K562 (cell line): Measurements from ENCODE around the gene CBX8. TPM values are rescaled to one million over a fixed set of nuclear protein-coding genes. Genes with fewer than 3 reads are reported as not detected.

Experiments
- ELF1 ChIP-seq: fragments of 200-800 bp; sonication (Bioruptor generic); IDR thresholded peaks from 2 replicates; pipeline ENCODE4 v1.6.1; 2016; ENCODE audit warnings: missing genetic modification characterization, missing compliant biosample characterization
- IFI16 ChIP-seq: fragments of 250-450 bp; sonication (Bioruptor Pico); IDR thresholded peaks from 2 replicates; pipeline ENCODE4 v2.1.2; 2022; ENCODE audit warnings: mild to moderate bottlenecking, inconsistent platforms
- ZNF551 ChIP-seq: fragments of 250-450 bp; sonication (Bioruptor Pico); IDR thresholded peaks from 2 replicates; pipeline ENCODE4 v1.5.0; 2021; ENCODE audit warnings: mild to moderate bottlenecking, moderate library complexity
- polyA plus RNA-seq, 8 experiments: library from polyadenylated mRNA; depleted of rRNA in 4 of 8; stranded (reverse) in 5 of 8; unstranded in 3 of 8; fragments of >200 nt; fragmentation: Nextera tagmentation in 2 of 8; fragmentation: Illumina TruSeq in 1 of 8; extraction: Ambion mirVana in 2 of 8; extraction: Trizol in 1 of 8; gene quantifications; 2 replicates each; pipeline versions ENCODE4 v1.2.1 to v1.2.3, GENCODE V29; 2011 to 2014; ENCODE audit warnings: inconsistent platforms in 1 of 8, missing spikeins in 1 of 8
- total RNA-seq, 7 experiments: library from RNA; depleted of rRNA in 6 of 7; stranded (reverse); fragments of >200 nt in 6 of 7; fragmentation: Illumina TruSeq in 2 of 7; extraction: Trizol in 2 of 7; gene quantifications; 2 replicates each; pipeline versions ENCODE4 v1.2.1 to v1.2.3, GENCODE V29; 2011 to 2021; ENCODE audit warnings: low replicate concordance in 1 of 7
- TF ChIP-seq, protein P1 (sequence below), 2 experiments: fragments of 450-650 bp; IDR thresholded peaks; 2 replicates each; pipeline ENCODE4 v1.6.1; 2016; ENCODE audit warnings: mild to moderate bottlenecking in 2 of 2, borderline replicate concordance in 1 of 2, low read depth in 1 of 2, moderate library complexity in 1 of 2

The CBX8 gene
- total and polyA plus RNA-seq, 9 of the 15 experiments (the other 6 are each of a cell fraction or from before 2014, with no cell fraction given), result 0.08 to 11.9 (median 2.6) TPM

DNA sequence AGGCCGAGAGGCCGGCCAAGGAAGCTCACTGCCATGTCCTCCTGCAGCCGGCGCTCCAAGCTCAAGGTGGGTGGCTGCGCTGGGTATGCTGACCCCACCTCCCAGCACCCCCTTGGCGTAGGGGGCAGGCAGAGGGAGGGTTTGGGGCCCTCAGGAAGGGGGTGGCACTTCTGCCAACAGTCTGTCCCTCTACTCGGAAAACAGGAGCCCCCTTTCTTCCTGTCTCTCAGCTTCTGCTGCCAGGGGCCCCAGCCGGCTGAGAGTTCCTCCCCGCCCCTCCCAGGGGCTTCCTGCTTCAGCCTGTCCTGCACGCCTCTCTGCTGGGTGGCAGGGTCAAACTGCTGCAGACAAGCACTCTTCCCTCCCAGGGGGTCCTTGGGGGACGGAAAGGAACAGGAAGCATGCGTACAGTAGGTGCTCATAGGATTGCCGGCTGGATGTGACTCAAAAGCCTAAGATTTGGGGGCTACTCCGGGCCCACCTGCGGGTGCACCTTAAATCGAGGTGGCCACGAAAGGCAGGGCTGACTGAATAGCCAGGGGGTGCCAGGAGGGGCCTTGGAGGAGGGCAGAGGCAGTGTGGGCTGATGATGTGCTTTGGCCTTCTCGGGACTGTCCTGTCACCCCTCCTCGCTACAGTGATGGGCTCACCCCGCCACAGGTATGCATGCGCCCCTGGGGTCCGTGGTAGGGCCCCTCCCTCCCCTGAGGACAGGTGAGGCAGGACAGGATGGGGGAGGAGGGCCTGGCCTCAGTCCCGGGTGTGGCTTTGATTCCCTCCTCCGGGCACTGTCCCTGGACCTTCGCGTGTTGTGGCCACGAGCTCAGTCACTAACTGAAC lies 14.9 kb downstream of the CBX8 start (continued):
- TF ChIP-seq, protein P1, sequence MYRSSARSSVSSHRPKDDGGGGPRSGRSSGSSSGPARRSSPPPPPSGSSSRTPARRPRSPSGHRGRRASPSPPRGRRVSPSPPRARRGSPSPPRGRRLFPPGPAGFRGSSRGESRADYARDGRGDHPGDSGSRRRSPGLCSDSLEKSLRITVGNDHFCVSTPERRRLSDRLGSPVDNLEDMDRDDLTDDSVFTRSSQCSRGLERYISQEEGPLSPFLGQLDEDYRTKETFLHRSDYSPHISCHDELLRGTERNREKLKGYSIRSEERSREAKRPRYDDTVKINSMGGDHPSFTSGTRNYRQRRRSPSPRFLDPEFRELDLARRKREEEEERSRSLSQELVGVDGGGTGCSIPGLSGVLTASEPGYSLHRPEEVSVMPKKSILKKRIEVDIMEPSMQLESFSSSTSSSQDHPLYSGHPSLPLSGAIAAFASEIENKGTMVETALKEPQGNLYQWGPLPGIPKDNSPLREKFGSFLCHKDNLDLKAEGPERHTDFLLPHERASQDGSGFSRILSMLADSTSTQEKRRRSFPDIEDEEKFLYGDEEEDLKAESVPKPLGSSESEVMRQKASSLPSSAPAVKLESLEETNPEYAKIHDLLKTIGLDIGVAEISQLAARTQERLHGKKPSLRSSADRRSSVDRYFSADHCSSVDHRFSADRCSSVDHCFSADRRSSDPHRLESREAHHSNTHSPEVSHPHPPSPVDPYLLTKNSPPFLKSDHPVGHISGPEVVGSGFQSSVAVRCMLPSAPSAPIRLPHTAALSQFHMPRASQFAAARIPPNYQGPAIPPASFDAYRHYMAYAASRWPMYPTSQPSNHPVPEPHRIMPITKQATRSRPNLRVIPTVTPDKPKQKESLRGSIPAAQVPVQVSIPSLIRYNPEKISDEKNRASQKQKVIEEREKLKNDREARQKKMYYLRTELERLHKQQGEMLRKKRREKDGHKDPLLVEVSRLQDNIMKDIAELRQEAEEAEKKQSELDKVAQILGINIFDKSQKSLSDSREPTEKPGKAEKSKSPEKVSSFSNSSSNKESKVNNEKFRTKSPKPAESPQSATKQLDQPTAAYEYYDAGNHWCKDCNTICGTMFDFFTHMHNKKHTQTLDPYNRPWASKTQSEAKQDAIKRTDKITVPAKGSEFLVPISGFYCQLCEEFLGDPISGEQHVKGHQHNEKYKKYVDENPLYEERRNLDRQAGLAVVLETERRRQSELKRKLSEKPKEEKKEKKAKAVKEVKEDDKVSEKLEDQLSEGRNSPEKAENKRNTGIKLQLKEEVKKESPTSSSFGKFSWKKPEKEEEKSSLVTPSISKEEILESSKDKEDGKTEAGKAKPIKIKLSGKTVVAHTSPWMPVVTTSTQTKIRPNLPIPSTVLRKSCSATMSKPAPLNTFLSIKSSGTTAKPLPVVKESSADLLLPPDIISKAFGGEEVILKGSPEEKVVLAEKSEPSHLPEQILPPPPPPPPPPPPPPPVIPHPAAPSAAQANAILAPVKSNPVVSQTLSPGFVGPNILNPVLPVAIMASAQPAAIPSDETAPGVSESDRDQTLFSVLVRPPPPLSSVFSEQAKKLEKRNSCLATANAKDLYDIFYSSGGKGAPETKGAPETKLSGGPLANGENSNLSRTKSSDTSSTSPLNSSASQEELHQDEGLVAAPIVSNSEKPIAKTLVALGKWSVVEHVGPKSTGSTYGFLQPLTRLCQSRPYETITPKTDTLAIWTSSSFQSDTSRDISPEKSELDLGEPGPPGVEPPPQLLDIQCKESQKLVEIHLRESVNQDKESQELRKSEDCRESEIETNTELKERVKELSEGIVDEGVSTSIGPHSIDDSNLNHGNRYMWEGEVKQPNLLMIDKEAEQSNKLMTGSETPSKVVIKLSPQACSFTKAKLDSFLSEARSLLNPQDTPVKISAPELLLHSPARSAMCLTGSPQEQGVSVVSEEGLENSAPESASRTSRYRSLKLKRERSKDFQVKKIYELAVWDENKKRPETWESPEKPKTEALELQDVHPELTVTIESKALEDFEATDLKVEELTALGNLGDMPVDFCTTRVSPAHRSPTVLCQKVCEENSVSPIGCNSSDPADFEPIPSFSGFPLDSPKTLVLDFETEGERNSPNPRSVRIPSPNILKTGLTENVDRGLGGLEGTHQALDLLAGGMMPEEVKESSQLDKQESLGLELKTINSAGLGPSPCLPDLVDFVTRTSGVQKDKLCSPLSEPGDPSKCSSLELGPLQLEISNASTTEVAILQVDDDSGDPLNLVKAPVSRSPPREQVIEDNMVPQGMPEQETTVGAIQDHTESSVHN (IDR thresholded peaks at IDR 0.05; ENCODE audit: borderline replicate concordance in 1 of 2, low read depth in 1 of 2), result no peak
- TF ChIP-seq IFI16 (no peak), ELF1 (tag) (no peak), ZNF551 (CRISPR knock-in tag) (no peak)
